Head of caudate nucleus (tissue), 42 donors: ENCODE results near the gene MTRF1.

Experiments used
- DNase-seq, 42 donors: peaks; one replicate each; pipeline versions ENCODE4 v3.0.0 to v3.0.0-alpha.2; 2020 to 2021; ENCODE audit warnings: mixed read lengths in 7 of 42
- intact Hi-C: fragments of 100-400 bp; cut with DNase I; formaldehyde crosslinking; loops from one replicate; pipeline ENCODE4 v1.15.0; 2022

MTRF1 gene, protein sequence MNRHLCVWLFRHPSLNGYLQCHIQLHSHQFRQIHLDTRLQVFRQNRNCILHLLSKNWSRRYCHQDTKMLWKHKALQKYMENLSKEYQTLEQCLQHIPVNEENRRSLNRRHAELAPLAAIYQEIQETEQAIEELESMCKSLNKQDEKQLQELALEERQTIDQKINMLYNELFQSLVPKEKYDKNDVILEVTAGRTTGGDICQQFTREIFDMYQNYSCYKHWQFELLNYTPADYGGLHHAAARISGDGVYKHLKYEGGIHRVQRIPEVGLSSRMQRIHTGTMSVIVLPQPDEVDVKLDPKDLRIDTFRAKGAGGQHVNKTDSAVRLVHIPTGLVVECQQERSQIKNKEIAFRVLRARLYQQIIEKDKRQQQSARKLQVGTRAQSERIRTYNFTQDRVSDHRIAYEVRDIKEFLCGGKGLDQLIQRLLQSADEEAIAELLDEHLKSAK

DNA sequence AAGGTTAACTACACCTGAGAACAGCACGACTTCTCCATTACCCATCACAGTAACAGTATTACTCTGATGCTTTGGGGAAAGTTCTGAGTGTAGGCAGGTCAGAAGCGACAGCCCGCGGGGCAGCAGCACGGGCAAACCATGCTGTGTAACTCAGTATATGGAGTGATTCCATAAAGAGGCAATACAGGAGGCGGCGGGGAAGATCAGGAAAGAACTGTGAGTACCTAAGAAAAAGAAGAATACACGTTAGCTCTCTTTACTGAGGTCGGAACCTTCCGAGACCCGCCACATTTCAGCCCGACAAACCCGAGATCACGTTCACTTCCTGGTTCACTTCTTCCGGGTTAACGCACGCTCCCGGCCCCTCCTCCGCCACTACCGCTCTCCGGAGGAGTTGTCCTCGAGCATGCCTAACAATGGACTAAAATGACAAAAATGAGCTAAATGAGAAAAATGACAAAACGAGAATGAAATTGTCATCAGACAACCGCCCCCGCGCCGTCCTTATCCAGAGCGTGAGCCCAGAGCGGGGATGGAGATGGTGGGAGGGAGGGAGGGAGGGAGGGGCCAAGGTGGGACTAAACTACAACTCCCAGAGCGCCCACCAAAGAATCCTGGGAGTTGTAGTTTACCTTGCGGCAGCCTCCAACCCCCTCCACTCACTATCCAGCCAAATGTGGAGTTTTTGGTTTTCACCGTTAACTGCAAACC lies at the start of gene MTRF1:
MTRF1 (minus strand) TSS at position 316 of the 711 bp plus-strand sequence. CDS start 2,669 bp downstream, outside the sequence.
- peak; percentile 79 to 96 (median 90) for DNase-seq
- intact Hi-C loops = loop anchor here (5.0 kb wide), 1 partner anchor 71 kb away; the partner anchor contains the start of gene KBTBD7

DNA sequence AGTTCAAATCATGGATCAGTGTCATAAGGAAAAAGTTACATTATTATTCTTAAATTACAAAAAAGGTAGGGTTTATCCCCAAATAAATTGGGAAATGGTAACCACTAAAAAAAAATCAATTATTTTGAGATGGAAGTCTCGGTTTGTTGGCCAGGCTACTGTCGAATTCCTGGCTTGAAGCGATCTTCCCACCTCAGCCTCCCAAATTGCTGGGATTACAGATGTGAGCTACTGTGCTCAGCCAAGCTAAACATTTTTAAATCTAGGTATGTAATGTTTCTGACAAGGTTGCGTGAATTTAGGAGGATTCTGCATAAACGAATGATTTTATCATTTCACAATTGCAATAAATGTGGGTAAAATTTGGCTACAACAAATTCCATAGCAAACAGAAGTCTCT lies 49.7 kb upstream of the MTRF1 start:
- intact Hi-C loops = loop anchor here (5.0 kb wide), 1 partner anchor 251 kb away; the partner anchor contains the start of gene WBP4
- DNase-seq = no peak

DNA sequence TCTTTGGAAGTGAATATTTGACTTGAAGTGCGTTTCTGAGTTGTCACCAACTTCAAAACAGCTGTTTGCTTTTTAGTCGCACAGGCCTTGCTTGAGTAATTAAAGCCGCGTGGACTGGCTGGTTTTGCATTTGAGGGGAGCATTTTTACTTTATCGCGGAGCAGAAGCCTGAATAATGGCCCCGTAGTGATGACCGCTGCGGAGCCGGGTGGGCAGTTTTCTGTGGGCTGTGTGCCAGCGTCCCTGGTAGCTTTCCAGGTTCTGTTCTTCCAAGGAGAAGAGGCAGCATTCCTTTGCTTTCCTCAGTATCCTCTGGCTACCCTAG lies 48.8 kb upstream of the MTRF1 start:
- intact Hi-C loops = loop anchor here (5.0 kb wide), 1 partner anchor 250 kb away; the partner anchor contains the start of gene WBP4
- peak in 35 of 42 donors; percentile 5 to 71 (median 28) for DNase-seq

DNA sequence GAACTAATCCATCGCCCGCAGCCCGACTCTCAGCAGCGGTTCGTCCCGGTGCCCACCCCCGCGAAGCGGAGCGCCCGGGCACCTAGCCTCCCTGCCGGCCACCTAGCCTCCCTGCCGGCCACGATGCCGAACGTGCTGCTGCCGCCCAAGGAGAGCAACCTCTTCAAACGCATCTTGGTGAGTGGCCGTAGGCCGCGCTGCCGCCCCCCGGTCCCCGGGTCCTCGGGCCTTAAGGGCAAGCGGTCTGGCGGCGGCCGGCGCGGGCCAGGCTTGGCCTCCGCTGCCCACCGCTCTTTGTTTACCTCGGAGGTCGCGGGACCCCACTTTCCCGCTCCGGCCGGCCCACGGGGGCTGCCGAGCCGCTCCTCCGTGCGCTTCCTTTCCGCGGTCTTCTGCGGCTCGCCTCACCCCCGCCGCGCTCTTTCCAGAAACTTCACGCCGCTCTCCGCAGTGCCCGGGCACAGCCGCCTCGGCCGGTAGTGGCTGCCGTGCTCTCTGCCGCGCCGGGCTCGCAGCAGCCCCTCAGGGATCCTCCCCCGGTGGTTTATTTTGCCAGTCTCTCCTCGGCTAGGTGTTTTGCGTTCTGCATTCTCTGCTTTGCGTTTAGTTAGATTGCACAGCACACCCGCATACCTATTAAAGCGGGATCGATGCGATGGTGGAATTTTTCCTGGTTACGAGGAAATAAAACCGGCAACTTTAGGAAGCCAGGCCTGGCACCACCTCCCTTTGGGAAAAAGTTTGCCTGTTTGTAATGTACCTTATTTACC lies 48.2 kb upstream of the MTRF1 start:
- intact Hi-C loops = loop anchor here (5.0 kb wide), 1 partner anchor 249 kb away; the partner anchor contains the start of gene WBP4
- DNase-seq = peak in 39 of 42 donors; percentile 24 to 84 (median 53)

DNA sequence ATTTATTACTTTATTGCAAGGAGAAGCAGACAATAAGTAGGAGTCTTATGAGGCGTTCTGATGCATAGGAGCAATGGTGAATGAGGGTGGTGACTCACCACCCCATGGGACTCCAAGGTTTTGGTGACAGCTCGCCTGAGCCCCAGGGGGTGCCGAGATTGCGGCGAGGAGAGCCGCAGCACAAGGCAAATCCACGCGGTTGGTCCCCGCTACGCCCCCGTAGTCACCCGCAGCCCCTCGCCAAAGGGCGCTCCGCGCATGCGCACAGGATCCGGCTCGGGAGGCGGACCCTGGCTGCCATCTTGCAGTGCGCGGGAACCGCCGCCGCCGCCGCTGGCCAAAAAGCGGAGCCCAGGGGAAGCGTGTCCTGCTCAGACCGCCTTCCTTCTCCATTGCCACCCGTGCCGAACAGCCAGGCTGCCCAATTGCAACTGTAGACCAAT lies 47.6 kb upstream of the MTRF1 start, which contains the start of gene NAA16:
NAA16 (plus strand) TSS at position 305 of the 443 bp plus-strand sequence. CDS start 262 bp downstream, outside the sequence.
- DNase-seq = peak; percentile 78 to 97 (median 92)
- intact Hi-C loops = loop anchor here (5.0 kb wide), 1 partner anchor 249 kb away; the partner anchor contains the start of gene WBP4

DNA sequence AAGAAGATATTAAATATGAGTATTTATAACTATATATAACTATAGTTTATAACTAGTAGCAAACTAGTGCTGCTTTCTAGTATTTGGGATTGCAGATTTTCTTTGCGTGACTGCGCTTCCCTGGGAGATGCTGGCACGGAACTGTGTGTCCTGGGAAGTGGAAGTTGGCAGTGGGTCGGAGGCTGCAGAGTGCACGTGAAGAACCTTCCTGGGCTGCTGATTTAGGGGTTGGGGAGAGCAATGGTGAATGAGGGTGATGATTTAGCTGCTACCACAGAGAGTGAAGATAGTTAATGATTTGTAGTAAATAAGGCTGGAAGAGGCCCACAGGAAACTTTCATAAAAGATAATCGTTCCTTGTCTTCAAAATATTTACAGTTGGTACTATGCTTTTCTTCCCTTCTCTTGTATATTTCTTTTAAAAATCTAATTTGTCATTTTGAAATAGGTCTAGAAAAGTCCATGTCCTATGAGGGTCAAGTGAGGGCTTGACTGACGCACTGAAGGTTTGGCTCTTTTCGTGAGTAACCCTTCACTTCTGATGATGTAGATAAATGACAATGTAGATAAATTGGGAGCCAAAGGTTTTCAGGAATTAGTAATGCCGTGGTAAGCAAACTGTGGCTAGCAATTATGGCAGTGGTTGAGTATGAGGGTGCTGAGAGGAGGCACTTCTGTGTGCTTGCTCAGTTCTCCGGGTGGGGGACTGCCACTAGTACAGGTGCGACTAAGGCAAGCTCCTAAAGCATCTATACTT lies 44.7 kb upstream of the MTRF1 start:
- intact Hi-C loops = no loop called here
- DNase-seq = no peak

DNA sequence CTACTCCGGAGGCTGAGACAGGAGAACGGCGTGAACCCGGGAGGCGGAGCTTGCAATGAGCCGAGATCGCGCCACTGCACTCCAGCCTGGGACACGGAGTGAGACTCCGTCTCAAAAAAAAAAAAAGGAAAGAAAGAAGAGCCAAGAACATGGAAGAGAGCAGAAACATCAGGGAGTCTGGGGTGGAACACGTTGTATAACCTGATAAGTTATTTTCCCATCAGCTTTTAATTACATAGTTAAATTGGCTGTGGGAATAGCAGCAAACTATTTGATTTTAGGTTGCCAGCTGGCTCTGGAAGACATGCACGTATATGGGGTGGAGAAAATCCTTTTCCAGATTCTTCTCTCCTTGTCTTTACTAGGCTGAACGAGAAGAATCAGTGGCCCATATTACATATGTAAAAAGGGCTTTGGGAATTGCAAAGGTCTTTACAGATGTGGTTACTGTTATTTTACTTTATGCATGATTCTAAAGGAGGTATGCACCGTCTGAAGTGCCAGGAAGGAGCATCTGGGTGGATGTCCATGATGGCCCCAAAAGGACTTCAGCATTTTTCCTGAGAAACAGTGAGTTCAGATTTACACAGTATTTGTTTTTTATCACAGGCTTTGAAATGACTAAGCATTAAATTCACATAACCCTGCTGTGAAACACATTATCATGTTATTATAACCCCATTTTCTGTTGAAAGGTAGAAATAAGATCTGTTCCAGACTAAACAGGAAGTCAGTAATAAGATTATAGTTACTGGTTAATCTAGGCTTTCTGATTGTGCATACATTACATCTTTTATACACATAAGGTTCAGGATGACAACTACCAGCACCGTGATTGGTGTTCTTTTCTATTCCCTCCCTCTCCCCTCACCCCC lies 43.1 kb upstream of the MTRF1 start:
- intact Hi-C loops = no loop called here
- no peak for DNase-seq

DNA sequence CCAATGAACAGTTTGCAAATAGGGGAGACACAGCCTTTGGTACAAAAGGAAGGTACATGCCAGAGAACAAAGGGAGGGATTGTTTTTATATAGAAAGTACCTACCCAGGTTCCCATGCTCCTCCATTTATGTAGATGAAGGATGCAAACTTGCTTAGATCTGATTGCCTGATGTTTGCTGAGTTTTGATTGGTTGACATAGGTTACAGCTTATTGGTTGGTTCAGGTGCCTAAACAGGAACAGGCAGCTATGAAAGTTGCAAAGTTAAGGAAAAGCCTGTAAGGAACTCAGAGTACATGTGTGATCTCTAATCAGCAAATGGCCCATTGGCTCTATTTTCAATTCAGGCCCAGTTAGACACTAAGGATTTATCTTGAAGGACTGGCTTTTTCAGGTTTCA lies 41.2 kb upstream of the MTRF1 start:
- intact Hi-C loops = no loop called here
- DNase-seq = no peak

DNA sequence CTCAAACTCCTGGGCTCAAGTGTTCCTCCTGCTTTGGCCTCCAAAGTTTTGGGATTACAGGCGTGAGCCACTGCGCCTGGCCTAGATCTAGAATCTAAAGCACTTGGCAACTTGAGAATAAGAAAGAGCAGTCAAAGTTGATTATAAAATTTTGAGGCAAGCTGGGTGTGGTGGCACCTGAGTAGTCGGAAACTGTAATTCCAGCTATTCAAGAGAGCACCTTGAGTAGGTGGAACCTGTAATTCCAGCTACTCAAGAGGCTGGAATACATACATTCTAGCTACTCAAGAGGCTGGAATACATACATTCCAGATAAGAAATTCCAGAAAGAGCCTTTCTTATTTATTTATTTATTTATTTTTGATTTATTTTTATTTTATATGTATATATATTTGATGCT lies 39.4 kb upstream of the MTRF1 start:
- DNase-seq = no peak
- intact Hi-C loops = no loop called here

DNA sequence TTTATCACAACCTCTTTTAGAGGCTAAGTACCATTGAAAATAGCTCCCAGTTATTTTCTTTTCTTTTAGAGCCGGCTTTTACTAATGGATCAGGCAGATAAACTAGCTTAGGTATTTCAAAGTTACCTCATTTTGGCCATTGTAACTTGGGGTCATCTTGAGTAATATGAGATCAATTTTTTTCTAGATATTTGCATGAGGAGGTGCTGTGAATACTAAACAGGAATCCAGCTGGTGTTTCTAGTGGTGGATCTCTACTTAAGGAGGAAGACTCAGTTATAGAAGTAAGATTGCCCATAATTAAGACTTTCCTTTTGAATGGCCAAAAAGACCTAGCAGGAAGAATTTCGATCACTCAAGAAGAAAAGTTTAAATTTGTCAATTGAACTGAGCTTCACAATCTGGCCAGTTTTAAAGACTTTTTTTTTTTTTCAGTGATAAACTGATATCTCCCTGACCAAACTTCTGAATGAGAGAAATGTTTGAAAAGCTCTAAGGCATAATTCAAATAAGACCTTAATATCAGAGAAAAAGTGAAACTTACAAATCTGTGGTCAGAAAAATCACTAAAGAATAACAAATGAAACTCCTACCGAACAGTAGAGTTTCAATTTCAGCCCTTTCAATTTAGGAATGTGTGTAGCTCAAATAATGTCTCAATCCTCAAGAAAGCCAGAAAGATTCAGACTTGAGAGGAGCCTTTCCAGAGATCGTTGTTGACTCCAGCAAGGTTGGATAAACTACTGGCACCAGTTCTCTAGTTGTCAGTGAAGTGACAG lies 36.1 kb upstream of the MTRF1 start:
- DNase-seq = no peak
- intact Hi-C loops = no loop called here

DNA sequence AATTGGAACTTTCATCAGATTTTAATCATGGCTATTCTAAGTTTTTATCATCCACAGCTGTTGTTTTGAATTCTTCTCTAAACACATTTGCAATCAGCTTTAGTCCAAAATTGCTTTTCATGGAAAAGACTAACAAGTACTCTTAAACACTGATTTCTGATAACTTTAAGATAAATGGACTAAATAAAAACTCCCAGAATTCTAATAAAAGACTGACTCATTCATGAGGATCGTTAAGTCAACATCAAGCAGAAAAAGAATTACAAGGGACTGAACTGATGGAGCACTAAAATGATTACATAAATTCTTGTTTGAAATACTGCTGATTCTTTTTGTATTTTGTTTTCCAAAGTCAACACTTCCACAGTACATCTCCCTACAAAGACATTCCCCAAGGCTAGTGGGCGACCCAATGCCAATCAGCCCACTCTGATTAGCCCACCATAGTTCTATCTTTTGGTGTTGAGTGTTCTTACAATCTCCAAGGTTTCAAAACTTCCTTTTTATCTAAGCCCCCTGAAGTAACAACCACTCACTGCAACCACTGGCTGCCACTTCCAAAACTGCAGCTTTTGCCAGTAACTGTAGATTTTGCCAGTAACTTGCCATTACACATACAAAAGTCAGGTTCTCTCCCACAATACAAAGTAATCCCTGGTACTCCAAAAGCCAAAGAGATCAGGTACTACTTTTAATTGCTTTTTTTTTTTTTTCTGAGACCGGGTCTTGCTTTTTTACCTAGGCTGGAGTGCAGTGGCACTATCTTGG lies 33.7 kb upstream of the MTRF1 start:
- no peak for DNase-seq
- intact Hi-C loops = no loop called here

DNA sequence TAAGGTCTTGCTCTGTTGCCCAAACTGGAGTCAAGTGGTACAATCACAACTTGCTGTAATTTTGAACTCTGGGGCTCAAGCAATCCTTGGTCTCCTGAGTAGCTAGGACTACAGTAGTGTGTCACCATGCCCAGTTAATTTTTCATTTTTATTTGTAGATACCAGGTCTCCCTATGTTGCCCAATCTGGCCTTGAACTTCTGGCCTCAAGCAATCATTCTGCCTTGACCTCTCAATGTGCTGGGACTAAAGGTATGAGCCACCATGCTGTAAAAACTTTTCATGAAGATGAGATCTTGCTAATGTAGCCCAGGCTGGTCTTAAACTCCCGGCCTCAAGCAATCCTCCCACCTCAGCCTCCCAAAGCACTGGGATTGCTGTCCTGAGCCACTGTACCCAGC lies 32.6 kb upstream of the MTRF1 start:
- no peak for DNase-seq
- intact Hi-C loops = no loop called here

DNA sequence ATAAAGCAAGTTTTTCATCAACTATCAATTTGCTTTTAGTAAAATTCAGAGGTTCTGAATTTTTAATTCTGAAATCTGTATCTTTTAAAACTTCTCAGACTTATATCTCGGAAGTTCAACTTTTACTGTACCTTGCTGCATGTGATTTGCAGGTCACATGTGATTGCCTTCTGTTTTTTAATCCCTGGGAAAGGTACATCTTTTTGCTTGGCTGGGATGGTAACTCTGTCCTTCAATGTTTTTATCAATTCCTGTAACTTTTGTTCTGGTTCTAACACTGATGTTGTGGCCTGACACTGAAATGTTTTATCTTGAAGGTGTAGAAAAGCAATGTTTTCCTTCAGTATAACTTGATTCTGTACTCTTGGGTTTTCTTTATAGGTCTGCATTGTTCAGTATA lies 31.5 kb upstream of the MTRF1 start:
- DNase-seq = no peak
- intact Hi-C loops = no loop called here

DNA sequence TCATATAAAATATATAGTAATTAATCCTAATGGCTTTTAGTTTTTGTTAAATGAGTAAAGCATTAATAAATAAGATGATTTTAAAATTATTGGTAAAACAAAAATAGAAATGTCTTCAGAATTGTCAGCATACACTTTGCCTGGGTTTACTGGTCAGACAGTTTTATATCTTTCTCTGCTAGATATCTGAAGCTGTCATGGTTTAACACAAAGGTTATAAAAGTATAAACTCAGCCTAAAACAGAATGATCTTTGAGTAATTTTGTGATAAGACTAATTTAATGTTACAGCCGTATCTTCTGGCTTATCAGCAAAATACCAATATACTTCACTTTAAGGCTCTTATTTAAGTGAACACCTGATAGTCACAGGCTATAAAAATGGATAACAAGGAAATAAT lies 29.9 kb upstream of the MTRF1 start:
- intact Hi-C loops = no loop called here
- DNase-seq = no peak

DNA sequence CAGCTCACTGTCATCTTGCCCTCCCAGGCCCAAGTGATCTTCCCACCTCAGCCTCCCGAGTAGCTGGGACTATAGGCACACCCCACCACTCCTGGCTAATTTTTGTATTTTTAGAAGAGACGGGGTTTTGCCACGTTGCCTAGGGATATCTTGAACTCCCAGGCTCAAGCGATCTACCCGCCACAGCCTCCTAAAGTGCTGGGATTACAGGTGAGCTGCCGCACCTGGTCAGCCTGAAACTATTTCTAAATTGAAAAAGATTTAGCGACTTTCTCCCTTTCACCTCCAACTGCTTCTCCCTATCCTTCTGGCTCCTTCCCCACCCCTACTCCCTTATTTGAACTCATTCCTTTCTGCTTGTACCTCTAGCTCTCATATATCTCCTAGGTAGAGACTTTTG lies 27.9 kb upstream of the MTRF1 start:
- intact Hi-C loops = no loop called here
- DNase-seq = no peak

DNA sequence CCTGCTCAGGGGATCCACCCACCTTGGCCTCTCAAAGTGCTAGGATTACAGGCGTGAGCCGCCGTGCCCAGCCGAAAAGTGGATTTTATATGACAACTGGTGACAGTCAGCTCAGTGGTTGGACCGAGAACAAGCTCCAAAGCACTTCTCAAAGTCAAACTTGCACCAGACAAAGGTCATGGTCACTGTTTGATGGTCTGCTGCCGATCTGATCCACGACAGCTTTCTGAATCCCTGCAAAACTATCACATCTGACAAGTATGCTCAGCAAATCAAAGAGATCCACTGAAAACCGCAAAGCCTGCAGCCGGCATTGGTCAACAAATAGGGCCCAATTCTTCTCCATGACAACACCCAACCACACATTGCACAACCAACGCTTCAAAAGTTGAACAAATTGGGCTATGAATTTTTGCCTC lies 26.1 kb upstream of the MTRF1 start:
- no peak for DNase-seq
- intact Hi-C loops = no loop called here
